ENCODE results near the gene TMEM53. TPM values are rescaled to one million over a fixed set of nuclear protein-coding genes. Genes with fewer than 3 reads are reported as not detected.
"Not testable (repeated sequence)": the region's sequence is repeated elsewhere in the genome, so short reads cannot be mapped to it uniquely, and the experiment has no call there.

Gene TMEM53
- polyA plus RNA-seq, 10 donors = 4.2 to 5.9 (median 5.5) TPM

DNA sequence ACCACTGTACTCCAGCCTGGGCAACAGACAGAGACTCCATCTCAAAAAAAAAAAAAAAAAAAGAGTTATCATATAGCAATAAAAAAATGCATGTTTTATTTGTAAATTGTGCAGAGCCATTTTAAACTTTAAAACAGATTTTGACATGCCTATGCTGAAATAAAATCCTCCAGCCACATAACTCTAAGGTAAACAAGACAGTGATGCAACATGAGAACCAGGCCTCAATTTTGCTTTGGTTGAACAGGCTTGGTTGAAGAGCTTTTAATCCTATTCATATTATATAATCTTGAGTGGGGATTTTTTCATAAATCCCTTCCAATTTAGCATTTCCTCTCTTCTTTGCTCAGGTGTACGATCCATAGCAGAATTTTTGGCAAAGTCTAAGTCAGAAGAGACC, 26.3 kb upstream of the TMEM53 start:
- no peak for DNase-seq

- DNase-seq = not testable (repeated sequence)
These were observed 25.1 kb upstream of the TMEM53 start for GRCh38 chr1:44699375-44699774.

DNA sequence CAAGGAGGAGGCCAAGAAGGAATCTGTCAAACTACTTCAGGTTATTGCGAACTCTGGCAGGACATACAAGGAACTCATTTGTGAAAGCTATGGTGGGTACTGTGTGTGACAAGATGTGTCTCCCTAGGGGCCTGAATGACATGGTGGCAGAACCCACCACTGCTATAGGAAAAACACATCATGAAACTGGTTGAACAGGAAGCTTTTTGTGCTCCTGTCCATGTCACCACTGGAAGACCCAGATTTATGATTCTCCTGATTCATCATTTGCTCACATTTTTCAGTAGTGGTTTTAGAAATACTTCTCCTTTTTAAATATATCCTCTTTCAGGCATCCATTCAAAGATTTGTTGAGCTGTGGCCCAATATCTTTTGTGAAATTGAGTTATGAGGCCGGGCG, 23.9 kb upstream of the TMEM53 start:
- no peak for DNase-seq

DNA sequence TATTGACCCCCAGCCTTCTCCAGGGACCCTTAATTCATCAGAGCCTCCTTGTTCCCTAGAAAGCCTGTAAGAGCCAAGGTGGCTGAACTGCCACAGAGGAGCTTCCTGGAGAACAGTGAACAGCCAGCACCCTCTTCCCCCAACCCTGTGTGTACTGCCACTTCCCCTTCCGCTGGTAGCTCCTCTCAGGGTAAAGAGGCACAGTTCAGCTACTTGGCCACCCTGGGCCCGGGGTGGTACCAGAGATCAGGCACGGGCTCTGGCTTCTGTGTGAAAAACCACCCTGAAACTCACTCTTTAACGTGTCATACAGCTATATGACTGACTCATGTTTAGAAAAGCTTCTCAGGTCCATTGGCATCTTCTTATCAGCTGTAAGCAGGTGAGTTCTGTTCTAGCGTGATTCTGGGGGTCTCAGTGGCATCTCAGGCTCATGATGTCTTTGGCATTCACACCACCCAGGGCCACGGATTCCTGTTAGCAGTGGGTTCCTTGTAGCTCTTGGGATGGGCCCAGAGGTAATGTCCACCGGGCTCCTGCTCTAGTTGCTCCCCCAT, 22.6 kb upstream of the TMEM53 start:
- no peak for DNase-seq

- DNase-seq = no peak
These were observed 21.8 kb upstream of the TMEM53 start for GRCh38 chr1:44696101-44696500.

DNA sequence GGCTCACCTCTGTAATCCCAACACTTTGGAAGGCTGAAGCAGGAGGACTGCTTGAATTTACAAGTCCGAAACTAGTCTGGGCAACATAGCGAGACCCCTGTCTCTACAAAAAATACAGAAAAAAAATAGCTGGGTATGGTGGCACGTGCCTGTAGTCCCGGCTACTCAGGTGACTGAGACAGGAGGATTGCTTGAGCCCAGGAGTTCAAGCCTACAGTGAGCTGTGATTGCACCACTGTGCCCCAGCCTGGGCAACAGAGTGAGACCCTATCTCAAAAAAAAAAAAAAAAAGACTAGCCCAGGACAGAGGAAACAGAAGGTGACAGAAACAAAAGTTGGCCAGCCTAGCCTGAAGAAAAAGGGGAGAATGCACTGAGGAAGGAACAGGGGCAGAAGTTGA, 21.4 kb upstream of the TMEM53 start:
- DNase-seq = no peak

DNA sequence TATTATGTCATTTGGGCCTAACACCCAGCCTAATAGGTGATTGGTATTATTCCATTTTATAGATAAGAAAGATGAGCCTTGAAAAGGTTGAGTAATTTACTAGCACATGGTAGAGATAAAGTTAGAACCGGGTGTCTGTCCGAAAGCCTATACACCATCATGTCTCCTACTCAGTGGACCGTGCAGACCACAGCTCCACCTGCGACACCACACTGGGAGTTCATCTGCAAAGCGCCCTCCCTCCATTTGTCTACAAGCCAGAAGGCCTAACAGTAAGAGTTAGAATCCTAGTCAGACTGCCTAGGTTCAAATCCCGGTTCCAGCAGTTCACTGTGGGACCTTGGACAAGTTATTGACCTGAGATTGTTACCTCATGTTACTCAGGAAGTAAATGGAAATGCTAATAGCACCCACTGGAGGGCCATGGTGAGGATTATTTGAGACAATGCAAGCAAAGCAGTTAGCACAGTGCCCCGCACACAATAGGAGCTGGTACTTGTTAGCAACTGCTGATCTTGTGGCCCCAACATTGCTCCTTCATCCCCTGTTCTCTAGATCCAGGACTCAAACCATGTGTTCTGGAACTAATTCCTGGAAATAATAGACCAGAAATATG, 20.7 kb upstream of the TMEM53 start:
- DNase-seq = no peak

GRCh38 chr1:44693900-44694299, 19.6 kb upstream of the TMEM53 start:
- DNase-seq = no peak

DNA sequence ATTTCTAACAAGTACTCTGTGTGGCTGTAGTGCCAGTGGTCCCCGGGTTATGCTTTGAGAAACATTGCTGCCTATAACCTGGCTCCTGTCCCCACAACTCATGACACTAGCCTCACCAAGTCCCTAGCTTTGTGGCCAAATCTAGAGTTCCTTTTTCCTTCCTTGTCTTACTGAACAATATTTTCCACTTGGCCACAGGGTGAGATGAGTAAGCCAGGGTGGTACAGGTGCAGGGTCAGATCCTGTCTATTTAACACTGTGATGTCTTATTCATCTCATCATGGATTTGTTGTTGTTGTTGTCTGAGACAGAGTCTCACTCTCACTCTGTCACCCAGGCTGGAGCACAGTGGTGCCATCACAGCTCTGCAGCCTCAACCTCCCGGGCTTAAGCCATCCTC, 18.9 kb upstream of the TMEM53 start:
- DNase-seq = no peak

DNA sequence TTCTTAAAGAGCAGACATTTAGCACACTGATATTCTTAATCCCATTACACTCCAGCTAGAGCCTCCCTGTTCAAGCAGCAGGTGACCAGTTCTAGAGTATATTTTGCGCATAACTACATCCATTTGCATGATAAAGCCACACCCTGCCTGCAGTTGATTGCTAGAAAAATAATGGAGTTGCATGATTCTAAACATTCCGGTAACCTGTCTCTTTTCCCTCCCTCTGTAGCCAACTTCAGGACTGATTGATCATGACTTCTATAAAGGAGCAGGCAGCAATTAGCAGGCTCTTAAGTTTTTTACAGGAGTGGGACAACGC, 15.1 kb upstream of the TMEM53 start:
- DNase-seq = no peak

DNA sequence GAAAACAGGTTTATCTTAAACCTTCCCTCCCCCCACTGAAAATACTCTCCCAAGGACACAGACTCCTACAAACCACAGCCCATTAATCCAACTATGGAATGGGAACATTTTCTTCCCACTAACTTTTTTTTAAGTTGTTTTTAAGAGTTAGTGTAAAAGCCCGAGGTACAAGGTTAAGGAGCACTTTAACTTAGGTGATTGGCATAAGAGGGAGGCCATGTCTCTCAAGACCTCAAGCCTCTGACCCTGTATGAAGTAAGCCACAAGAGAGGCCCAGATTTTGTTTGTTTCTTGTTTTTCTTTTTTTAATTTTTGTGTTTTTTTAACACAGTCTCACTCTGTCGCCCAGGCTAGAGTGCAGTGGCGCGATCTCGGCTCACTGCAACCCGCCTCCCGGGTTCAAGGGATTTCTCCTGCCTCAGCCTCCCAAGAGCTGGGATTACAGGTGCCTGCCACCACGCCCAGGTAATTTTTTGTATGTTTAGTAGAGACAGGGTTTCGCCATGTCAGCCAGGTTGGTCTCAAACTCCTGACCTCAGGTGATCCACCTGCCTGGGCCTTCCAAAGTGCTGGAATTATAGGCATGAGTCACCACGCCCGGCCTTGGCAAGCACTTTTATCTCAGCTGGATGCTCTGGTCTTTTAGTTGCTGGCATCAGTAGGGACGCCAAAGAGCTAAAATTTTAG, 14.6 kb upstream of the TMEM53 start:
- DNase-seq = no peak

GRCh38 chr1:44685881-44686280, 11.6 kb upstream of the TMEM53 start:
- DNase-seq = no peak

- no peak for DNase-seq
These were observed 10.9 kb upstream of the TMEM53 start for GRCh38 chr1:44685218-44685617.

DNA sequence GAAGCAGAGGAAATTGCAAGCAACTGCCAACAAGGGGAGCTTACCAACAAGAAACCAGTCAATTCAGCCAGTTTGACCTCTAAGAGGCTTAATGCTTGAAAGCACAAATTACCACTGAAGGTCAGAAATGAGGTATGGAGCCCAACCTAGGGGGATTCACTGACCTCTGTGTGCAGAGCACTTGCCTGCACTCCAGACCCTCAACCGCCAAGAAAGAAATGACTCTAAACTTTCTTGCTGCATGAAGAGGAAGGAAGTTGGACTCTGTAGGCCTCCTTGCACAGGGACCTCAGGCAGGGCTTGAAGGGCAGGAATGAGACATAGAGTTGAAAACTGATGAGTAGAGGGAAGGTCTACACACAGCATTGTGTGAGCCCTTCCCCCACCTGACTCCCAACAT, 10.2 kb upstream of the TMEM53 start:
- no peak for DNase-seq

- no peak for DNase-seq
These were observed 8.6 kb upstream of the TMEM53 start for GRCh38 chr1:44682883-44683265.

DNA sequence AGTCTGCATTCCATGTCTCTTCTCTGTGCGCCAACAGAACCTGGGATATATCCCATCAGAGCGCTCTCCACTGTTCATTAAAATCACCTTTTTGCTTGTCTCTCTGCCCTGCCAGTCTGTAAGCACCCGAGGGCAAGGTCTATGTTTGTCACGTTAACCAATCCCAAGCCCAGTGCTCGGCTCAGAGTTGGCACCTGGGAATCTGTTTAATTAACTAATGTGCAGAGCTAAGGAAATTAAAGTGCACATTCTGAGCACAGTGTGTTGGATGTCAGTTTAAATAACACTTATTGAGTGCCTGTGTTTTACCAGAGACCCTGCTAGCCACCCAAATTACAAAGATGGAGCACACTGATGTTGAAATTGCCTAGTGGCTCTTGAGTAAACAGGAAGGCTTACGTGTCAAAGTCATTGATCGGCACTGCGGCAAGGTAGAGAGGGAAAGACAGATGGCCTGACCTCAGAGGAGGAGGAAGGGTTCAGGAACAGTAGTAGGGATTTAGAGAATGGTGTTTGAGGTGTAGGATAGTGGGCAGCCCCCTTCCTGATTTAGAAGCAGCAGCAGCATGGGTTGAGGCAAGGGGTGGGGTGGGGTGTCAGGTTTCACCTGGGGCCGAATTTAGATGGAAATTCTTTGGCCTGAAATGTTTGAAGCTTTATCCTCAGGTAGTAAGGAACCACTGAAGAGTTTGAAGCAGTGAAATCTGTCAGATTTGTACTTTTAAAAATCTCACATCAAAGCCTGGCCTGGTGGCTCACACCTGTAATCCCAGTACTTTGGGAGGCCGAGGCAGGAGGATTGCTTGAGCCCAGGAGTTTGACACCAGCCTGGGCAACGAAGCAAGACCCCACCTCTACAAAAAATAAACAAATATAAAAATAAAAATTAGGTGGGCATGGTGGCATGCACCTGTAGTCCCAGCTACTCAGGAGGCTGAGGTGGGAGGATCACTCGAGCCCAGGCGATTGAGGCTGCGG, 7.9 kb upstream of the TMEM53 start:
- DNase-seq = no peak

DNA sequence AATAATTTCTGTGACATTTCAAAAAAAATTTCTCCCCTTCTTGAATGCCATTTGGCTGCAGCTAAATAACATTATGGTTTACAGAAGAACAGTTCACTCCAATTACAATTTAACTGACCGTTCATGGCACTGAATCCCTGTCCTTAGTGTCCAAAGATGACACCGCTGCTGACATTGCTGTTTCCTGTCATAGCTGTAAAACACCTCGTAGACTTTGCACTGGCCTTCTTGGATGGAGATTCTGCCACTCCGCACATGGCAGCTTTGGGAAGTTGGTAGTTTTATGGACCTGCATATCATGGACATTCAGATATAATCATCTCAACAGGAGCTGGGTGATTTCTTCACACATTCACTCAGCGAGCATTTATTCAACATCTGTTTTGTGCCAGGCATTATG, 5.2 kb upstream of the TMEM53 start:
- no peak for DNase-seq

- no peak for DNase-seq
These were observed 4.3 kb upstream of the TMEM53 start for GRCh38 chr1:44678626-44679025.

- DNase-seq = no peak
These were observed 3.8 kb upstream of the TMEM53 start for GRCh38 chr1:44678120-44678519.

DNA sequence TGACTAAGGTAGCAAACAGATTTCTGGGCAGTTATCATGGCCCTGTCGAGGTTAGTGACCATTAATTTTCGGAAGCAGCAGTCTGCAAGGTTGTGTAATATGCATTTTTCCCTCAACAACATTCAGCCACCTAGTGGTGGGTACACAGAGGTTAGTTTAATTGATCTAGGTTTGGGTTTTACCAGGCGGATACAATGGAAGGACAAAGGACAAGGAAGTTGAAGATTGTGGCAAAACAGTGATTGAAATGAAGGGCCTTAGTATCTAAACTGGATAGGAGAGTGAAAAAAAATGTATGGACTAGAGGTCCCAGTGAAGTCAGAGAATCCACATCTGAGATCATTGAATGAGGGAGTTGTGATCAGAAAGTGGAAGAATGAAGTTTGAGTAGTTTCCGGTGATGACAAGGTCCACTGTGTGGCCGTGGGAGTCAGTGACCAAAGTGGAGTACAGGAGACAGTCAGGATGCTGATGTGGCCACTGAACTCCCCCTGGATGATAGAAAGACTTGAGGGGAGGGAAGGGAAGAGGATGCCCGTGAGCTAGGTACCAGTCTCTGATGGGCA, 3.0 kb upstream of the TMEM53 start:
- DNase-seq = no peak

DNA sequence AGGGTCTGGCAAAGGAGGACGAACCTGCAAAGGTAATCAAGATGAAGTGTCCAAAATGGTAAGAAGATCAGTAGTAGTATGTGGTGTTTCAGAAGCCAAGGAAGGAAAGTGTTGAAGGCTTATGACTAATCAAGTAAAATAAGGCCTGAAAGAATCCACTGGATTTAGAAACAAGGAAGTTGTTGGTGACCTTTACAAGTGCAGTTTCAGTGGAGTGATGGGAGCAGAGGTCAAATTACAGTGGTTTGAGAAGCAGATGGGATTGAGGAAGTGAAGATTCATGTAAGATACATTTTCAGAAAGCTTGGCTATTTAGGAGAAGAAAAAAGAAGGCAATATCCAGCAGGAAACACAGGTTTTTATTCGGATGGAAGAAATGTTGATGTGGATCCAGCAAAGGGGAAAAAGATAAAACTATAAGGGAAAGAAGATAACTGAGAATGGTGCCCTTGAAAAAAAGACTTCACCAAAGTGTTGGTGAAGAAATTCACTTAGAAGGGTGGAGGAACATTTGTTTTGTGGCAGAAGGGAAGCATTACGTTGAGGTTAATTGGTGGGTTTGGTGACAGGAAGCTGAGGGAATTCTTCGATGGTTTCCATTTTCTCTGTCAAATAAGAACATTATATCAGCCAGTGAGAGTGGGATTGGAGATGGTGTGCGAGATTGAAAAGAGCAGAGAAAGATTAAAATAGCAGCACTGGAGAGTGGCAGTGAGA, 2.4 kb upstream of the TMEM53 start:
- DNase-seq = no peak

DNA sequence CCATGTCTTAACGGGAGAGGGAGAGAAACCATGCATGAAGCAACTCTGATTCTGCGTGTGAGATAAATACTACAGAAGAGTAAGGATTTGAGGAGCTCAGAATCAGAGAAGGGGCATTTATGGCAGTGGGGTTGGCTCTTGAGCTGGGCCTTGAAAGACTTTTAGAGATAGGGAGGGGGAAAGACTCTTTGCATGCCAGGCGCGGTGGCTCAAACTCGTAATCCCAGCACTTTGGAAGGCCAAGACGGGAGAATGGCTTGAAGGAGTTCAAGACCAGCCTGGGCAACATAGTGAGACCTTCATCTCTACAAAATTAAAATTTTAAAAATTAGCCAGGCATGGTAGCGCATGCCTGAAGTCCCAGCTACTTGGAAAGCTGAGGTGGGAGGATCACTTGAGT, 905 bp upstream of the TMEM53 start:
- DNase-seq = no peak
